T-cell (primary cell): ENCODE data around the gene KCNMA1. TPM values are rescaled to one million over a fixed set of nuclear protein-coding genes. Genes with fewer than 3 reads are reported as not detected.

Experiments used
- ATAC-seq, 4 experiments: fragments of 200-7000 bp in 3 of 4; fragments of 150-1000 bp in 1 of 4; cut with Tn5 transposase; replicated peaks in 1 of 4; 1 replicate in 3 of 4; 2 replicates in 1 of 4; pipeline ENCODE4 v1.10.0; 2021; ENCODE audit warnings: moderate library complexity in 3 of 4, mild to moderate bottlenecking in 2 of 4, moderate number of reproducible peaks in 1 of 4
- CTCF ChIA-PET, 2 donors: fragments of 300-600 bp; sonication (Branson Sonifier 250); formaldehyde crosslinking; loops; one replicate each; lab custom pipeline; 2022; ENCODE audit warnings: antibody characterized with exemption in 2 of 2; lab: Charles Lee
- POLR2A ChIA-PET, 2 donors: fragments of 300-600 bp; sonication (Branson Sonifier 250); formaldehyde crosslinking; loops; one replicate each; lab custom pipeline; 2022; ENCODE audit warnings: antibody characterized with exemption in 2 of 2; lab: Charles Lee
- DNase-seq, 35 experiments: peaks; one replicate each; pipeline versions ENCODE4 v3.0.0 to v3.0.0-alpha.2; 2013 to 2023
- H3K27ac ChIP-seq: one replicate; pipeline ENCODE4 v1.5.1; 2013; ENCODE audit warnings: low read length
- H3K27me3 ChIP-seq, 2 experiments: replicated peaks in 1 of 2; 1 replicate in 1 of 2; 2 replicates in 1 of 2; pipeline versions ENCODE4 v1.6.1 to v1.7.0; 2013; ENCODE audit warnings: low read length in 1 of 2, mixed read lengths in 1 of 2; ENCODE audit not compliant: control insufficient read depth in 2 of 2, insufficient read depth in 2 of 2; ENCODE audit errors: extremely low read depth in 1 of 2
- H3K36me3 ChIP-seq, 2 donors: 1 replicate in 1 of 2; 2 replicates in 1 of 2; pipeline versions ENCODE4 v1.6.1 to v1.7.0; 2013; ENCODE audit warnings: low read length in 1 of 2; ENCODE audit not compliant: control insufficient read depth in 2 of 2, insufficient read depth in 1 of 2; ENCODE audit errors: extremely low read depth in 1 of 2
- H3K4me1 ChIP-seq, 2 experiments: 1 replicate in 1 of 2; 2 replicates in 1 of 2; pipeline versions ENCODE4 v1.6.1 to v1.7.0; 2013; ENCODE audit warnings: low read length in 2 of 2, mixed read lengths in 1 of 2; ENCODE audit not compliant: insufficient read depth in 2 of 2, control insufficient read depth in 1 of 2; ENCODE audit errors: extremely low read depth in 1 of 2
- H3K4me3 ChIP-seq, 2 donors: 1 replicate in 1 of 2; 2 replicates in 1 of 2; pipeline versions ENCODE4 v1.5.1 to v1.7.0; 2013; ENCODE audit warnings: mild to moderate bottlenecking in 2 of 2, low read length in 1 of 2, moderate library complexity in 1 of 2; ENCODE audit not compliant: control insufficient read depth in 1 of 2; ENCODE audit errors: extremely low read depth in 1 of 2
- H3K9me3 ChIP-seq: 2 replicates; pipeline ENCODE4 v1.7.0; 2013
- H3K27ac Mint-ChIP-seq, 2 donors: one replicate each; pipeline ENCODE4 v1.8.0; 2020 to 2021; ENCODE audit warnings: mild to moderate bottlenecking in 2 of 2, mixed read lengths in 2 of 2
- H3K27me3 Mint-ChIP-seq, 2 donors: one replicate each; pipeline ENCODE4 v1.8.0; 2021 to 2022; ENCODE audit warnings: mixed read lengths in 2 of 2
- H3K36me3 Mint-ChIP-seq: one replicate; pipeline ENCODE4 v1.8.0; 2021; ENCODE audit warnings: mixed read lengths
- H3K4me1 Mint-ChIP-seq, 3 donors: one replicate each; pipeline ENCODE4 v1.8.0; 2020 to 2022; ENCODE audit warnings: mixed read lengths in 3 of 3, mild to moderate bottlenecking in 1 of 3
- H3K4me3 Mint-ChIP-seq, 3 donors: one replicate each; pipeline ENCODE4 v1.8.0; 2020 to 2022; ENCODE audit warnings: mild to moderate bottlenecking in 3 of 3, mixed read lengths in 3 of 3, moderate library complexity in 3 of 3
- H3K9me3 Mint-ChIP-seq, 3 donors: one replicate each; pipeline ENCODE4 v1.8.0; 2020 to 2022; ENCODE audit warnings: mixed read lengths in 3 of 3
- WGBS: methylation state at CpG from one replicate; pipeline ENCODE4 v1.1.5; 2013; ENCODE audit warnings: missing lambda C conversion rate; ENCODE audit not compliant: insufficient coverage; 5-methylcytosine and 5-hydroxymethylcytosine counted together
- total RNA-seq, 35 experiments: library from RNA in 6 of 35; stranded (reverse) in 6 of 35; fragments of 120-200 nt in 1 of 35; gene quantifications; one replicate each; pipeline versions ENCODE4 v1.2.1 to v1.2.4 and lab custom pipeline; 2013 to 2026

The KCNMA1 gene
- total RNA-seq, 5 donors from 2014 or later (not counting 1 experiment from before 2014, with no cell fraction given) = 0.14 to 1.6 (median 0.60) TPM

DNA sequence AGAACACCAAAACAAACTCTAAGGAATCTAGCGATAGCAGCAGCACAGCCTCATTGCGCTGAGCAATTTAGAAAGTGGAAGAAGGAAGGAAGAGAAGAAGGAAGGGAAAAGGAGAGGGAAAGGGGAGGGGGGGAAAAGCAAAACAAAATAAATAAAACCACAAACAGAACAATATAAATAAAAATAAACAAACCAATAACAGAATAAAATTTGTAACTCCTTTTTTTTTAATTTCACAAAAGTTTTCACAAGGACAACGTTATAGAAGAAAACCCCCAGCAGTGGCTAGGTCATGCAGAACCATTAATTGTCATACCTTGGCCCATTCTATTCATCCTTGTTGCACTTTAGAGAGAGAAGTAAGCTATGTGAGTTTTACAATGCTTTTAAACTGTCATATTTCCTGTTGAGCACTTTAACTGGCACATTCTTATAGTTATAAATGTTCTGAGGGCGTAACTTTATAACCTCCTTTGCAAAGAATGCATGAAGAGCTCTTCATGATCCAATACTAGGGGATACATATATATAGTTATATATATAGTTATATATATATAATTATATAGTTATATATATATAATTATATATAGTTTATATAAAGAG, 752.8 kb downstream of the KCNMA1 start:
- ATAC-seq (no peak), DNase-seq (no peak)
- Histone ChIP-seq H3K4me1 (no peaks in the 10 kb centered on the region), H3K27me3 (no peaks in the 10 kb centered on the region), H3K9me3 (no peaks in the 10 kb centered on the region), H3K4me3 (no peak overlapping the region), H3K27ac (no peak overlapping the region), H3K36me3 (no peaks in the 10 kb centered on the region)
- POLR2A ChIA-PET = no interaction called here
- Mint-ChIP-seq H3K4me1 (peaks cover 6 to 12% (median 7%) of the 10 kb centered on the region in 3 donors), H3K9me3 (no peaks in the 10 kb centered on the region), H3K27ac (no peak overlapping the region), H3K4me3 (no peak overlapping the region), H3K36me3 (no peaks in the 10 kb centered on the region), H3K27me3 (peaks cover 0 to 9% of the 10 kb centered on the region in 2 donors)
- WGBS = no CpG with 5 or more reads among the region's 4 CpGs
- CTCF ChIA-PET = interaction anchor here in 1 of 2 donors (0.5 kb wide), 1 partner anchor 16 kb away, joined by 4 read pairs; no protein-coding TSS in a partner anchor

DNA sequence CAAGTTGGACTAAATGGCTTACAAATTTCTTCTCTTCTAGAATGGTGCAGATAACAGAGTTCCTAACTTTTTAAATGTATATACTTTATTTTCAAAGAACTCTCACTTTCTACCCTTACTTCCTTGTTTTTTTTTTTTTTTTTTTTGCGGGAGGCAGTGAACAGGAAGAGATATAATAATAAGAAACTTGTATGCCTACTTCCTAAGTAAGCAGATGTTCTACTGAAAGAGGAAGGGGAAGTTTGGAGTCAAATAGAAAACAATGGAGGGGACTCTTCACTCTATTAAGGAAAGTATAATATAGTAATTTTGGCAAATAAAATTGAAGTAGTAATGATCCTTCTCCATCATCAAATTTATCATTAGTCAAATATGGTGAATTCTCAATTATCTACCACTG, 754.0 kb downstream of the KCNMA1 start:
- no peak overlapping the region for H3K4me3 Mint-ChIP-seq
- no CpG with 5 or more reads among the region's 1 CpG for WGBS
- no peaks in the 10 kb centered on the region for H3K9me3 Mint-ChIP-seq
- peaks cover 6 to 12% (median 7%) of the 10 kb centered on the region in 3 donors for H3K4me1 Mint-ChIP-seq
- Histone ChIP-seq H3K27ac (no peak overlapping the region), H3K4me1 (no peaks in the 10 kb centered on the region), H3K27me3 (no peaks in the 10 kb centered on the region), H3K9me3 (no peaks in the 10 kb centered on the region), H3K36me3 (no peaks in the 10 kb centered on the region), H3K4me3 (no peak overlapping the region)
- CTCF ChIA-PET = no interaction called here
- H3K36me3 Mint-ChIP-seq = no peaks in the 10 kb centered on the region
- no peak for DNase-seq
- no peak overlapping the region for H3K27ac Mint-ChIP-seq
- POLR2A ChIA-PET = no interaction called here
- ATAC-seq = no peak
- peaks cover 0 to 9% of the 10 kb centered on the region in 2 donors for H3K27me3 Mint-ChIP-seq

DNA sequence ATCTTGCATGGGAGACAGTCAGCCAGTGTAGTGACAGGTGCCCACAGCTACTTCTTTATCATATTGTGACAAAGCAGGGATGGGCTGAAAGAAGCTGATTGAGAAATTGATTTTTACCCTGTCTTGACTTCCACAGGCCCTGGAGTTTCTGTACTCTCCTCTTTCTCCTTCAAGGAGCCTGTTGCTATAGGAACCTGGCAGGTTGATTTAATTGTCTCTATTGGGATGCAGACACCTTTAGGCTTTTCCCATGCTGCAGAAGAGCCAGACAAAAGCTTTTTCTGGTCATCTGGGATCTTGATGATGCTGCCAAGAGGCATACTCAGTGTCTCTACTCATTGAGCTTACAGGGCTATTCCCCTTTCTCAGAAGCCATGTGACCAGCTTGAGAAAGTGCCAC, 754.8 kb downstream of the KCNMA1 start:
- ChIA-PET CTCF (no interaction called here), POLR2A (no interaction called here)
- Mint-ChIP-seq H3K36me3 (no peaks in the 10 kb centered on the region), H3K9me3 (no peaks in the 10 kb centered on the region), H3K4me1 (peaks cover 6 to 12% (median 7%) of the 10 kb centered on the region in 3 donors), H3K4me3 (no peak overlapping the region), H3K27me3 (peaks cover 0 to 9% of the 10 kb centered on the region in 2 donors), H3K27ac (no peak overlapping the region)
- DNase-seq (no peak), ATAC-seq (no peak)
- no peaks in the 10 kb centered on the region for H3K36me3 ChIP-seq
- H3K27me3 ChIP-seq = no peaks in the 10 kb centered on the region
- H3K4me1 ChIP-seq = no peaks in the 10 kb centered on the region
- no peak overlapping the region for H3K4me3 ChIP-seq
- H3K9me3 ChIP-seq = no peaks in the 10 kb centered on the region
- no peak overlapping the region for H3K27ac ChIP-seq

DNA sequence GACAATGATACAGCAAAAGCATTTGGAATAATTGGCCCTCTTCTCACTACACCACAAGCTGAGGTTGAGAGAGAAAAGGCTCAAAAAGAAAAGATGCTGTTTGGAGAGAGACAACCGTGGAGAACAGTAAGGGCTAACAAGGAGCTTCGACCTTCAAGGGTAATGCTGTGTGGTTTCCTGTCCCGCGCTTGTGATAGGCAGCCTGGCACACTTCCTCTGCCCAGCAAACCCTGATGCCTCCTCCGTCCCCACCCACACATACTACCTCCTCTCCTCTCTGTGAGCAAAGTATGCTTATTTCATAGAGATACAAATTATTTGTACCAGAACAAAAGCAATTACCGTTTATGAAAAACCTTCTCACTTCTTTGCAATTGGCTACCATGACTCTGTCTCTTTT, 755.4 kb downstream of the KCNMA1 start:
- Mint-ChIP-seq H3K4me3 (no peak overlapping the region), H3K27me3 (peaks cover 0 to 9% of the 10 kb centered on the region in 2 donors), H3K4me1 (peaks cover 6 to 12% (median 7%) of the 10 kb centered on the region in 3 donors), H3K27ac (no peak overlapping the region), H3K36me3 (no peaks in the 10 kb centered on the region), H3K9me3 (no peaks in the 10 kb centered on the region)
- Histone ChIP-seq H3K27ac (no peak overlapping the region), H3K4me1 (no peaks in the 10 kb centered on the region), H3K4me3 (no peak overlapping the region), H3K9me3 (no peaks in the 10 kb centered on the region), H3K36me3 (no peaks in the 10 kb centered on the region), H3K27me3 (no peaks in the 10 kb centered on the region)
- WGBS = no CpG with 5 or more reads among the region's 6 CpGs
- DNase-seq (peak in 1 of 35 experiments; percentile 11), ATAC-seq (peak in 1 of 4 experiments; percentile 84)
- POLR2A ChIA-PET = no interaction called here
- CTCF ChIA-PET = no interaction called here

DNA sequence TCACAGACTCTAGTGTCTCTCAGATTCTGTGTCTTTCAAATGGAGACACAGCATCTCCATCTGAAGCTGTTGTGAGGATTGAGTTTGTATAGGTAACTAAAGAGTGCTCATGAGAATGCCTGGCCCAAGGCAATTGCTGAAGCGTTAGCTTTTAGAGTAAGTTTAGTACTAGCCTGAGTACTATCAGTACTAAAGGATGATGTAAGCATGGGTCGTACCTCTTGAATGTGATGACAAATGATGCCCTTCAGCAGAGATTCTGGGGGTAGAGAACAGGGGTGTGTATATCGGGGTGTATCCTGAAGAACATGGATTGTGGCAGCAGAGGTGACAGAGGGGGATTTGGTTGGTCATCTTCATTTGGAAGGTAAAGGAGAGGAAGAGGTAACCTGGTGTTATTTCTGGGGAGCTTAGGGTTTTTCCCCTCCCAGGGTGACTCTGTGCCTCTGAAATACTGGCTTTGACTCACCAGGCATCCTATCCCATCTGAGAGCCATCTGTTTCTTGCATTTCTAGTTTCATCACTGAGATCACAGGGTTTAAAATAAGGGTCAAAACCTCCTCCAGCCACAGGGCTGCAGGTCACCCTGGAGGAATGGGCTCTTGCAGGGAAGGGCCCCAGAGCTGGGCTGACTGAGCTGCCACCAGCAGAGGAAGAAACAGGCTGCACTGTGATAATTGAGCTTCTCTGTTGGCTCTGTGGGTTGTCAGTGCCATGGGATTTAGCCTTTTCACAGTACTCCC, 756.0 kb downstream of the KCNMA1 start:
- Mint-ChIP-seq H3K27ac (no peak overlapping the region), H3K27me3 (peaks cover 0 to 9% of the 10 kb centered on the region in 2 donors), H3K9me3 (no peaks in the 10 kb centered on the region), H3K4me3 (no peak overlapping the region), H3K4me1 (peaks cover 6 to 12% (median 7%) of the 10 kb centered on the region in 3 donors), H3K36me3 (no peaks in the 10 kb centered on the region)
- H3K4me3 ChIP-seq = no peak overlapping the region
- no peak overlapping the region for H3K27ac ChIP-seq
- ChIA-PET POLR2A (no interaction called here), CTCF (interaction anchor here in 1 of 2 donors (1.3 kb wide), 1 partner anchor 8 kb away, joined by 4 read pairs; no protein-coding TSS in a partner anchor)
- ATAC-seq = no peak
- H3K36me3 ChIP-seq = no peaks in the 10 kb centered on the region
- no peaks in the 10 kb centered on the region for H3K4me1 ChIP-seq
- no peaks in the 10 kb centered on the region for H3K27me3 ChIP-seq
- no peak for DNase-seq
- H3K9me3 ChIP-seq = no peaks in the 10 kb centered on the region
- WGBS = 81% methylated on average over 3 of the region's 3 CpGs

DNA sequence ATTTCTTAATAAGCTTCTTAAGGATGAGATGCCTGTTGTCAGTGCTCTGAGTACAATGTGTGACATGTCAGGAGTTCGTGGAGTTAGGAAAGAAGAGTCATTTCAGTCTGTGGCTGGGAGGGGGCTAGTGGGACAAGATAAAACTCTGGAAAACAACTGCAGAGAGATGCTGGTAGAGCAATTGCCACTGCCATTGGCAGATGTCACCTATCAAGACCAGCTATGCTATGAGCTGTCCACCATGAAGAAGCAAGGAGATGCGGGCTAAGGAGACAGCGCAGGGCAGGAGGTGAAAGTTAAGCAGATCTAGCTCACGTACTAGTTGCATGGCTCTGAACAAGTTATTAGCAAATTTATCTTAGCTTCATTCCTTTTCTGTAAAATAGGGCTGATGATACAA, 756.7 kb downstream of the KCNMA1 start:
- CTCF ChIA-PET = interaction anchor here in 1 of 2 donors (1.3 kb wide), 1 partner anchor 9 kb away, joined by 4 read pairs; no protein-coding TSS in a partner anchor
- no peak for ATAC-seq
- H3K36me3 Mint-ChIP-seq = no peaks in the 10 kb centered on the region

More for the DNA sequence above, 756.7 kb downstream of the KCNMA1 start:
- Mint-ChIP-seq H3K4me1 (peaks cover 6 to 12% (median 7%) of the 10 kb centered on the region in 3 donors), H3K9me3 (no peaks in the 10 kb centered on the region), H3K27ac (no peak overlapping the region), H3K27me3 (peaks cover 0 to 9% of the 10 kb centered on the region in 2 donors), H3K4me3 (no peak overlapping the region)
- Histone ChIP-seq H3K9me3 (no peaks in the 10 kb centered on the region), H3K27ac (no peak overlapping the region), H3K4me1 (no peaks in the 10 kb centered on the region), H3K36me3 (no peaks in the 10 kb centered on the region), H3K27me3 (no peaks in the 10 kb centered on the region), H3K4me3 (no peak overlapping the region)
- POLR2A ChIA-PET = no interaction called here
- 63% methylated on average over 1 of the region's 4 CpGs for WGBS
- DNase-seq = no peak
